GM21515 (cell line): Measurements from ENCODE around the gene C17orf78.
"Not testable (repeated sequence)": the region's sequence is repeated elsewhere in the genome, so short reads cannot be mapped to it uniquely, and the experiment has no call there.

Experiments
- ATAC-seq: cut with Tn5 transposase; IDR thresholded peaks from one replicate; pipeline ENCODE4 v1.9.1; 2021; ENCODE audit not compliant: unreplicated experiment

The C17orf78 gene

GRCh38 chr17:37385474-37385990, 9.7 kb downstream of the C17orf78 start:
- ATAC-seq: no peak

- no peak for ATAC-seq
These were observed 10.7 kb downstream of the C17orf78 start for GRCh38 chr17:37386462-37386861.

GRCh38 chr17:37388266-37388665, 12.5 kb downstream of the C17orf78 start:
- ATAC-seq: no peak

- no peak for ATAC-seq
These were observed 13.4 kb downstream of the C17orf78 start for GRCh38 chr17:37389160-37389559.

GRCh38 chr17:37391146-37391545, 15.4 kb downstream of the C17orf78 start:
- no peak for ATAC-seq

- no peak for ATAC-seq
These were observed 16.3 kb downstream of the C17orf78 start for GRCh38 chr17:37392024-37392590.

GRCh38 chr17:37393352-37393751, 17.6 kb downstream of the C17orf78 start:
- ATAC-seq: no peak

- ATAC-seq: no peak
These were observed 23.5 kb downstream of the C17orf78 start for GRCh38 chr17:37399265-37399803.

- no peak for ATAC-seq
These were observed 24.7 kb downstream of the C17orf78 start for GRCh38 chr17:37400505-37400904.

GRCh38 chr17:37405522-37405921, 29.7 kb downstream of the C17orf78 start:
- not testable (repeated sequence) for ATAC-seq

- no peak for ATAC-seq
These were observed 30.3 kb downstream of the C17orf78 start for GRCh38 chr17:37405955-37406634.

- peak; percentile 80 for ATAC-seq
These were observed 31.1 kb downstream of the C17orf78 start, which contains the start of the genes ACACA and TADA2A for GRCh38 chr17:37406635-37407461. Gene ACACA, minus strand, starts transcription at chr17:37406836. Its CDS starts 537 bp downstream, at chr17:37406299. Gene TADA2A, plus strand, starts transcription at chr17:37406886. Its CDS starts 4,480 bp downstream, at chr17:37411366.

GRCh38 chr17:37408145-37408479, 32.3 kb downstream of the C17orf78 start:
- ATAC-seq: not testable (repeated sequence)

GRCh38 chr17:37410357-37410756, 34.6 kb downstream of the C17orf78 start:
- no peak for ATAC-seq

- no peak for ATAC-seq
These were observed 38.2 kb downstream of the C17orf78 start for GRCh38 chr17:37413875-37414519.

GRCh38 chr17:37417852-37418251, 42.1 kb downstream of the C17orf78 start:
- ATAC-seq: no peak

GRCh38 chr17:37422971-37423625, 47.3 kb downstream of the C17orf78 start:
- no peak for ATAC-seq

- no peak for ATAC-seq
These were observed 49.5 kb downstream of the C17orf78 start for GRCh38 chr17:37425268-37425667.

- no peak for ATAC-seq
These were observed 53.3 kb downstream of the C17orf78 start for GRCh38 chr17:37429039-37429438.

- ATAC-seq: no peak
These were observed 53.7 kb downstream of the C17orf78 start for GRCh38 chr17:37429453-37429852.
